HG02571 (cell line): ENCODE data around the gene TBC1D9B.
"Not testable (repeated sequence)": the region's sequence is repeated elsewhere in the genome, so short reads cannot be mapped to it uniquely, and the experiment has no call there.

Experiments used
- ATAC-seq: cut with Tn5 transposase; IDR thresholded peaks from one replicate; pipeline ENCODE4 v1.9.1; 2021; ENCODE audit warnings: mild to moderate bottlenecking, moderate library complexity; ENCODE audit not compliant: unreplicated experiment

The TBC1D9B gene

DNA sequence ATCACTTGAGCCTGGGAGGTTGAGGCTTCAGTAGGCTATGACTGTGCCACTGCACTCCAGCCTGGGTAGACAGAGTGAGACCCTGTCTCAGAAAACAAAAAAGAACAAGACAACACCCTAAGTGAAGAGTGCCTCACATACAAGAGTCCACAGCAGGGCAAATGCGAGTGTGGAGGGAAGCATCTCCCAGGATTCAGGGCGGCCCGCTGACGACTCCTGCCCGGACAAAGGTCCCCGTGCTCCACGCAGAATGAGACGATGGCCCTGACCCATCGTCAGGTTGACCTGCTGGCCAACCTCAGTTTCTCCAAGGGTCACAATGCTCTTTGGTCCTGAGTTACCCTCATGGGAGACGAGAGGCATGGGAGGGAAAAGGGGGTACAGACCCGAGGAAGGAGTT is 67.4 kb downstream of the TBC1D9B start:
- no peak for ATAC-seq

DNA sequence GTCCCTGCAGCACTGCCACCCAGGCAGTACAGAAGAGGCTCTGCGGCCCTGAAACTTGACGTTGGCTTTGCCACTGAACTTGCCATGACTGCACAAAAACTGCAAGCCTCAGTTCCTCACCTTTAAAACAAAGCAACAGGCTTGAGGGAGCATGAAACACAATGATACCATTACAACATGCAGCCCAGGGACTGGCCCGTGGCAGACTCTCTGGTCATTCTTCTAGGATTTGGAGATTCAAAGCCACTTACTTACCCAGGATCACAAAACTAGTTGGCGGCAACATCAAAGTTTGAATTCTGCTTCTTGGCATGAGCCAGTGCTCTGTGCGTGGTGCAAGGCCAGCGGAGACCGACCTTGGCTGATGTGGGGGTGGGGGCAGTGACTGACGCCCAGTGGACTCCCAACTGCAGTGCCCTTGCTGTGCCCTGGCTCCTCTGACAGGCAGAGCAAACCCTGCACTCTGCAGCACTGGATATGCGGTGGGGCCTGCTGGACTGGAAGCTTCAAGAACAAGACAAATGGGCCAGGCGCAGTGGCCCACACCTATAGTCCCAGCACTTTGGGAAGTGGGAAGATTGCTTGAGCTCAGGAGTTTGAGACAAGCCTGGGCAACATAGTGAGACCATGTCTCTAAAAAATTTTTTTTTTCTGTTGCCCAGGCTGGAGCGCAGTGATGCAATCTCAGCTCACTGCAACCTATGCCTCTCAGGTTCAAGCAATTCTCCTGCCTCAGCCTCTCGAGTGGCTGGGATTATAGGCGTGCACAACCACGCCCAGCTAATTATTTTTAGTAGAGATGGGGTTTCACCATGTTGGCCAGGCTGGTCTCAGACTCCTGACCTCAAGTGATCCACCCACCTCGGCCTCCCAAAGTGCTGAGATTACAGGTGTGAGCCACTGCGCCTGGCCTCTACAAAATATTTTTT is 68.1 kb downstream of the TBC1D9B start:
- no peak for ATAC-seq

- no peak for ATAC-seq
These were observed 70.4 kb downstream of the TBC1D9B start for GRCh38 chr5:179837076-179838011.

- ATAC-seq: peak; percentile 42
These were observed 71.3 kb downstream of the TBC1D9B start for GRCh38 chr5:179836225-179837019.

GRCh38 chr5:179834871-179835270 is 72.8 kb downstream of the TBC1D9B start:
- ATAC-seq: not testable (repeated sequence)

DNA sequence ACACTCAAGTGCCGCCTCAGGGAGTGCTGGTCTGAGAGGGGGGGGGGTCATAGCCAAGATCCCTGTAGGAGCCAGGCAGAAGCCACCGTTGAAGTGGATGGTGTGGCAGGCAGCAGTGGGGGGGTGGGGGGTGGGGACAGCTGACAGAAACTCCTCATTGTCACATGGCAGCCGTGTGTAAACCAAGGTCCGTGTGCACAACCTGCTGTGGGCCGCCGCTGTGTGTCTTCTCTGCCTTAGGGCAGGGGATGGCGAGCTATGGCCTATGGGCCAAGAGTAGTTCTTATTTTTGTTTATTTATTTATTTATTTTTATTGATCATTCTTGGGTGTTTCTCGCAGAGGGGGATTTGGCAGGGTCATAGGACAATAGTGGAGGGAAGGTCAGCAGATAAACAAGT is 73.6 kb downstream of the TBC1D9B start:
- ATAC-seq: no peak

GRCh38 chr5:179833709-179834070 is 74.0 kb downstream of the TBC1D9B start:
- ATAC-seq: no peak

- ATAC-seq: no peak
These were observed 74.5 kb downstream of the TBC1D9B start for GRCh38 chr5:179833056-179833708.

- no peak for ATAC-seq
These were observed 75.5 kb downstream of the TBC1D9B start for GRCh38 chr5:179832039-179832745.

DNA sequence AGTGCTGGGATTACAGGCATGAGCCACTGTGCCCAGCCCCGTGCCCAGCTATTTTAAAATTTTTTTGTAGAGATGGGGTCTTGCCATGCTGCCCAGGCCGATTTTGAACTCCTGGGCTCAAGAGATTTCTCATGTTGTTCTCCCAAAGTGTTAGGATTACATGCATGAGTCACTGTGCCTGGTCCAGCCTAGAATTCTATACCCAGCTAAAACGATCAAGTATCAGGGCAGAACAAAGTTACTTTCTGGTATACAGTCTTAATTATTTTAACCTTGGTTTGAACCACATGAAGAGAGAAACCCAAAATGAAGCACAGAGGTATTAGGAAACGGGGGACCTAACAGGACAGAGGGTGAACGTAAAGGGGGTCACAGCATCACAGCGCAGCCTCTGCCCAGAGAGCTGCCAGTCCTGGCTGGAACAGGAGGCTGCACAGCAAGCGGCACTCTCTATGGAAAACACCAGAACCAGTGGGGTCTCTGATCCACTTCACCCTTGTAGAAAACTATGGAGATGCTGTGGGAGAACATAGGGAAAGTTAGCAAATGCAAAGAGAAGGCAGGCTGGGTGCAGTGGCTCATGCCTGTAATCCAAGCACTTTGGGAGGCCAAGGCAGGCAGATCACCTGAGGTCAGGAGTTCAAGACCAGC is 76.8 kb downstream of the TBC1D9B start:
- no peak for ATAC-seq

GRCh38 chr5:179829732-179830435 is 77.8 kb downstream of the TBC1D9B start:
- ATAC-seq: no peak

- ATAC-seq: no peak
These were observed 78.8 kb downstream of the TBC1D9B start for GRCh38 chr5:179828756-179829421.

DNA sequence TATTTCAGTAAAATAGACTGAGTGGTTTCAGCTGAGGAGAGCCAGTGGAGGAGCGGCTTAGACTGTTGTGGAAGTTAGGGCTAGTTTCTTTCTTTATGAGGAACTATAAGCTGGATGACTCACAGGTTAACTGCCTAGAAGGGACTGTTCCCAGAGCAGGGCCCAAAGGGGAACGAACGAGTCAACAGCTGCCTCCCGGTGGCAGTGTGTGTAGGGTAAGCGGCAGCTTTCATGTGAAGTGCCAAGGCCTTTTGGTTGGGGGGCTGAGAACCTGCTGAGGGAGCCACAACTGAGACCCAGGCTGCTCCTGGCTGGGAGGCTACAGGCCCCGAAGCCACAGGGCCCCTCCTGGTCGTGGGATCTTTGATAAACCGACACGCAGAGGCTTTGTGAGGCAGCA is 80.0 kb downstream of the TBC1D9B start:
- no peak for ATAC-seq

DNA sequence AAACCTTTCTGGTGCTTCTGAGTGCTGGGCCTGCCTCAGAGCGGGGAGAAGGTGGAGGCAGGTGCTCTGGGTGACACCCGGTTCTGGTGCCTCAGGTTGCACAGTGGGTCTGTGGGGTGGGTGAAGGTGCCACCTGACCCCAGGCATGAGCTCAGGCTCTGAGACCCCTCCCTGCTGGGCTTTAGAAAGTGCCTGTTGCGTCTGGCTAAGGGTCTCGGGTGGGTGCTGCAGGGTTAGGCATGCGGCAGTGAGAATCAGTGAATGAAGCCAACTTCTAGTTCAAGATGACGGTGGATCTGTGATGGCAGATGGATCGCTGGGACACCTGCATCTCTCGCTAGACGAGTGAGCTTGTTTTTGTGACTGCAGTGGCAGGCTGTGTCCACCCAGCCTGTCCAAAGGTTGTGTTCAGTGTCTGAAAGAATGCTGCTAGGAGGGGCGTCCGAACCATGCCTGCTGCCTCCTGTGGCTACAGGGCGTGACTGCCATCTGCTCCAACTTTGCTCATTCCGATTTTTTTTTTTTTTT is 82.0 kb downstream of the TBC1D9B start:
- ATAC-seq: no peak

DNA sequence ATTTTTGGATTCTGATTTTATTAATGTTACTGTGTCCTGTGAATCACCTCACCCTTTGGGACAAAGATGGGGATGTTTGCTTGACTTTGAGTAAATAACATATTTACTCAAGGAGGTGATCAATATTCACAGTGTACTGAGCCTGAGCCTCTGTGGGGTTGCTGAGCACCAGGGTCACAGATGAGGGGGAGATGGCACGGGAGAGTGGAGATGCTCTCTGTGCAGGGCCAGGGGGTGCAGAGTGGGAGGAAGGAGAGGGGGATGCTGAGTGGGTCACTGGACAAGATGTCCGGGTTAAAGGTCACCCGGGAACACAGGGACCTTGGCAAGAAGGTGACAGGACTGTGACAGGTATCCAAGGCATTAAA is 83.0 kb downstream of the TBC1D9B start:
- ATAC-seq: no peak

DNA sequence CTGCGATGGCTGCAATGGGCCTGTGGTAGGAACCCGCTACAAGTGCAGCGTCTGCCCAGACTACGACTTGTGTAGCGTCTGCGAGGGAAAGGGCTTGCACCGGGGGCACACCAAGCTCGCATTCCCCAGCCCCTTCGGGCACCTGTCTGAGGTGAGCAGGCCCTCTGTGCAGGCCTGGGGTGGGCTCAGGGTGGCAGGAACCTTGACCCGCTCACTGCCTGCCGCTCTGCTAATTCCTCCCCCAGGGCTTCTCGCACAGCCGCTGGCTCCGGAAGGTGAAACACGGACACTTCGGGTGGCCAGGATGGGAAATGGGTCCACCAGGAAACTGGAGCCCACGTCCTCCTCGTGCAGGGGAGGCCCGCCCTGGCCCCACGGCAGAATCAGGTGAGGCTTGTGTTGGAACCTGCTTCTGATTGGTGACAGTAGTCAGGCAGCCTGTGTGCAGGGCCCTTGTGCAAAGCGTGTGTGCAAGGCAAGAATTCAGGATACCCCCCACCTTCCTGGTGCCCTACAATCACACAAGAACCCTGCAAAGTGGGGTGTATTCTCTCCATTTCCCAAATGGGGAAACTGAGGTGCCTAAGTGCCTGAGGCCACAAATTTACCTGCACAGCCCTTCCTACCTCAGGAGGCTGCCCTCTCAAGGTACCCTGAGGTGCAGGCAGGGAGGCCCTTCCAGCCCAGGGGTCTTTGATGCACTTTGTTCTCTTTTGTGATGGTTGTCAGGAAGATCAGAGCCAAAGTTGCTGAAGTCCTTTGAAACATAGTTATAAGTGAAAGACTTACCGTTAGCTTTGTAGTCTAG is 83.6 kb downstream of the TBC1D9B start:
- ATAC-seq: no peak

DNA sequence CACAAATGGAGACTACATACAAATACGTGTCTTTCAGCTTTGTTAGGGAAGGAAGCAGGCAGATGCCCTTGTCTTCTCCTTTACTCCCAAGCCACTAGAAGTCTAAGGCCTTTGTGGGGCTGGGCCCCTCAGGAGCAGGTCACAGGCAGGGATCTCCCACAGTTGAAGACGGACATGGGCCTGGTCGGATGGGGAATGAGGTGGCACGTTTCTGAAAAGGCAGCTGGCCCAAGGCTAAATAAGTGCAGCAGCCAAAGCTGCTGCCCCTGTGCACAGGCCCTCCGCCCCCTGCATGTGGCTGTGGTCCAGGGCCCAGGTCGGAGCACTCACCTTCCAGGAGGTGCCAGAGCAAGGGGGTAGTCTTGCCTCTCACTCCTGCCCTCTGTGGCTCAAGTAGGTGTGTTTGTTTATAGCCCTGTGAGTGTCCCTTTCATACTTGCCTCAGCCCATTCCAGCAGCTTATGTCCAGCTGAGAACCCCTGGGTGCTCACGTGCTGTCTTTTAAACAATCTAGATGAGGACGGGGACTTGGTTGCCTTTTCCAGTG is 85.2 kb downstream of the TBC1D9B start:
- no peak for ATAC-seq
